SK-N-MC (cell line): ENCODE results near the gene ZNF184.

Source experiments
- EZH2 ChIP-seq: fragments of 200-600 bp; sonication (generic); IDR thresholded peaks from one replicate; pipeline ENCODE4 v1.6.1; 2017; ENCODE audit warnings: antibody characterized with exemption
- FOXP2 ChIP-seq: optimal IDR thresholded peaks from 2 replicates; pipeline ENCODE3; 2011; ENCODE audit warnings: mild to moderate bottlenecking, moderate library complexity; ENCODE audit not compliant: insufficient read depth; ENCODE audit errors: extremely low read length, control extremely low read depth
- POLR2AphosphoS5 ChIP-seq: IDR thresholded peaks from 2 replicates; pipeline ENCODE4 v1.6.1; 2012; ENCODE audit warnings: mild to moderate bottlenecking, low read depth, low read length, borderline replicate concordance

- no peak for TF ChIP-seq POLR2AphosphoS5
- no peak for TF ChIP-seq EZH2
- TF ChIP-seq FOXP2 = no peak
Observed at GRCh38 chr6:27474172-27474465, 1.2 kb upstream of the ZNF184 start.
